Activated T-cell treated with anti-CD3 and anti-CD28 coated beads, Interleukin-2, amount 50 U/mL, for 48 hours (primary cell): ENCODE results near the gene TMC3.
"Not testable (repeated sequence)": the region's sequence is repeated elsewhere in the genome, so short reads cannot be mapped to it uniquely, and the experiment has no call there.

Source experiments
- DNase-seq, 2 experiments: peaks; one replicate each; pipeline ENCODE4 v3.0.0-alpha.2; 2020

The TMC3 gene

DNA sequence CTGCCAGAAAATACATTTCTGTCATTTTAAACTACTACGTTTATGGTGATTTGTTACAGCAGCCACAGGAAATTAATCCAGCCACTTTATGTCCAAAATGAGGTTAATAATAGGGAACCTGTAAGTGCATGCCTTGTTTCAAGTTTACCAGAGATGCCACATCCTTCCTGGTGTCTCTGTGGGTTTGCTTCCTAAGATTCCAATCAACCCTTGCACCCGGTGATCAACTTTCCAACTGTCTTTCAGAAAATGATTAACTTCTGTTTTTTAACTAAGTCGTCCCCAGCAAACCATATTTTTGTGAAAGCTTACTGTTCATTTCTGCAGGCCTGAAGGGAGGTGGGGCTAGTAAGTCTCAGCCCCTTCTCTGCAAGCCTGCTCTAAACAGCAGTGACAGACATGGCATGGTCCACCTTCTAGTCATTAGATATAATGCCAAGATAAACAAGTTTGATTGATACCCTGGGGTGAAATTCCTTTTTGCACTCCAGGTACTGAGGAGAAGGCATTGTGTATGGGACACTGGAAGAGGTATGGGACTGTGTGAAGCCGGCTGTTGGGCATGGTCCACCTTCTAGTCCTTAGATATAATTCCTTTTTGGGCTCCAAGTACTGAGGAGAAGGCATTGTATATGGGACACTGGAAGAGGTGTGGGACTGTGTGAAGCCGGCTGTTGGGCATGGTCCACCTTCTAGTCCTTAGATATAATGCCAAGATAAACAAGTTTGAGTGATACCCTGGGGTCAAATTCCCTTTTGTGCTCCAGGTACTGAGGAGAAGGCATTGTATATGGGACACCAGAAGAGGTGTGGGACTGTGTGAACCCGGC lies 11.1 kb upstream of the TMC3 start:
- no peak for DNase-seq

DNA sequence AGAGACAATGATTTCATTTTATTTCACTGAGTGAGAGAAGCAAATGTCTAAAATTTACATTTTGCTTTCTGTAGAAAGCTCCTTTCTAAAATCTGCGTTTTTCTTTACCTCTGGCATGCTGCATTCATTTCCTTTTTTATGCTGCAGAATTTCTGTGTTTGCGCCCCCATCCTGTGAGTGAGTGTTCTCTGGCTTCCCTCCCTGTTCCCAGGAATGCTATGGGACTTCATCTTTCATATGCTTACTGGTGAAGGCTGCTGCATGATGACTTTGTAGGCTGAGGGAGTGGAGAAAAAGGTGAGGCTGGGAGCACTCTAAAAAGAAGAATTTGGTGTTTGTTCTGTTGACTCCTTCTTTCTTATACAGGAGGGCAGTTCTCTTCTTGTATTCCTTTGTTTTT lies 7.7 kb upstream of the TMC3 start:
- DNase-seq, result no peak

DNA sequence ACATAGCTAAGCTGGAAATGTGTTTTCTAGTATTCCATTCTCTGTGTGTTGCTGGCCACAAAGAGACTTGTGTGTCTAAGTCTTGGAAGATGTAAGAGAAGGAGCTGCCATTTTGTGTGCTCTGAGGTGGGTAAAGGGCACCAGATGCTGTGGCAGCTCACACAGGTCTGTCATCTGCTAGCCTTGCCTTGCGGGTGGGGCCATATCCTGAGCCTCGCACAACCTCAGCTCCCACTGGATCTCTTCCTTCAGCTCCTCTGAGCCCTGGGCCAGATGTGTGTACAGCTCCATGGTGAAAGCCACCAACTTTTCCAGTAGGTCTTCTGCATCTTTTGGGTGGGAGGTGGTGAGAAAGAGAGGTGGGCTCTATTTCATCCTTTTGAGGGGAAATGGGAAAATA lies 6.7 kb upstream of the TMC3 start:
- no peak for DNase-seq

DNA sequence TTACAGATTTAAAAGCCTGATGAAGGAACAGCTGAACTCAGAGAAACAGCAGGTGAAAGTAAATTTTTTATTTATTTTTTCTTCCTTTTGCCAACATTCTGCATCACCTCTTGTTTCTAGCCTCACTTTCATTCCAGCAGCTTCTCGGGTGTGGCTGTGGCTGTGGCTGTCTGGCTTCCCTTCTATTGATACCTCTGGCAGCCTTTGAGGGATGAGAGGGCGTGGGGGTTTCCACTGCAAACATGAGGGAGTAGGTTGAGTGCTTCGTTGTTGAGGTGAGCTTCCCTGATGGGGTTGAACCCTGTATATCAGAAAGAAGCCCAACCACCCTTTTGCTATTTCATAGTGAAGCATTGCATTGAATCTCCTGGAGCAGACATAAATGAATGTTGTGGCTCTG lies 6.2 kb upstream of the TMC3 start:
- no peak for DNase-seq

DNA sequence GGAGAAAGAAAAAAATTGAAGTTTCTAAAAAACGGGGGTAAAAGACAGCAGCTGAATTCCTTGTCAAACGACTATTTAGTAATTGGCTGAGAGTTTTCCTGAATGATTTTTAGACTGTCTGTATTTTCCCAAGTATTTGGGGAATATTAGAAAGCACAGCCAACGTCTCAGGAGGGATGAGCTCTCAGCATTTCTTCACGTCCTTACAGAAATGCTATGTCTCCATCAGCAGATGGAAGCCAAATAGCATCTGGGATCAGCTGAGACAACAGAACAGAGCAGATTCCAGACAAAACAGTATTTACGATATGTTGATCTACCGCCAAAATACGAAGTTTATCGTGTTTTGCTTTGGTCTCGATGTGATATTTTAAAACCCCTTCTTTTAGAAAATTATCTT lies 5.3 kb upstream of the TMC3 start:
- no peak for DNase-seq

DNA sequence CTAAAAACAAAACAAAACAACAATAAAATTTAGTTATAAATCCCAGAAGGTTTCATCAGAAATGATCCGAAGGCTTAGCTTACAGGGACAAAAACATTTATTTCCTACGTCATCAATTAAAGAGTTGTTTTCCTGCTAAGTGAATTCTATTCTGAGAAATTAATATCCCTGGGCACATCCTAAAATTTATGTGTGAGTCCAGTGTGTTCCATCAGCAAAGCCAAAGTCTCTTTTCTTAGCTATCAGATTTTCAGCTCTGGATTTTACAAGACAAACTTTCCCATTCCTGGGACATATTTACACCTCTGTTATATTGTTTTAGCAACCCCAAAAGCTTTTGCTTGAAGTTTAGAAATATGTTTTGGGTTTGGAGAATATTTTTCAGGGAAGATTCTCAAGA lies 4.4 kb upstream of the TMC3 start:
- DNase-seq, result no peak

DNA sequence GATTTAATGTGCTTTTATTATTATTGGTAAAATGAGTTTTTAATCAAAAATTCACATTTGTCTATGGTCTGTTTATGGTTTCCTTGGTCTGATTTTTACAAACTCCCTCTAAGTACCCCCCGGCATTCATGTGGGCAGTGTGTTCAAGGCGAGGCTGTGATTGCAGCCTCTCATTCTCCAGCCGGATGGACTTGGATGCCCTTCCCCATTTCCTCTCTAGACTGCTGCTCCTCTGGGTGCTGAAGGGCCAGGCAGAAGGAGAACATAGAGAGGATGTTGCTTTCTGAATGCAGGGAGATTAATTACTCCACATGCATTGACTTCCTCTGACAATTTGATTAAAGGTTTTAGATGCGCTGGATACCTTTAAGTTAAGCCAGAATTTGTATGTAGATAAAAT lies 3.9 kb upstream of the TMC3 start:
- no peak for DNase-seq

DNA sequence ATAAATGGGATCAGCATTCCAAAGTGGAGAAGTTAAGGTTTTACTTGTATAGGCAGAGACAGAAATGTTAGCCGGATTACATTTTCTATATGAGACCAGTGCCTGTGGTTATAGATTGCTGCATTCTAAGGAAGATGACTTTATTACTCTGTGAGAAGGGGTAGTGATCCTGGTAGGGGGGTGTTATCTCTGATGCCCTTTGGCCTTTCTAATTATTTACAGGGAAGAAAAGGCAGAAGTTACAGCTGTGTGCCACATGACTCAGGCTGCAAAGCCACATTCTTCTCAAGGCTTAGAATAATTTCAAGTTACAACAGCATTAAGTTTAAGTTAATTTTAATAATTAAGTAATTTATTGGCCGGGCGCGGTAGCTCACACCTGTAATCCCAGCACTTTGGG lies 2.2 kb upstream of the TMC3 start:
- no peak for DNase-seq

DNA sequence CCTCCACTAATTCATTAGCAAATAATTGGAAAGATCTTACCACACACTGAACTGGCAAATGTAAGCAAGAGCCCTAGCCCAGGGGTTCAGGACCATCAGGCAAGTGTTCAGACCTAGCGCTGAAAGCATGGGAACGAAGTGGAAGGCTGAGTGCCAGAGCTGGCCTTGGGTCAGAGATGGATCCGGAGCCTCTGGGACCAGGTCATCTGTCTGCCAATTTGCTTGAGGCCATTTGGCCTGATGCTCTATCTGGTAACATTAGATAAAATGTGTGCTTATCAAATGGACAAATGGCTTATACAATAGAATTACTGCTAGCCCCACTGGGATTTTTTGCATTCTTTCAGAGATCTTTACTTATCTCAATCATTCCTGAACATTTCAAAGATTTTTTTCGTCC lies 1.4 kb upstream of the TMC3 start:
- no peak for DNase-seq

DNA sequence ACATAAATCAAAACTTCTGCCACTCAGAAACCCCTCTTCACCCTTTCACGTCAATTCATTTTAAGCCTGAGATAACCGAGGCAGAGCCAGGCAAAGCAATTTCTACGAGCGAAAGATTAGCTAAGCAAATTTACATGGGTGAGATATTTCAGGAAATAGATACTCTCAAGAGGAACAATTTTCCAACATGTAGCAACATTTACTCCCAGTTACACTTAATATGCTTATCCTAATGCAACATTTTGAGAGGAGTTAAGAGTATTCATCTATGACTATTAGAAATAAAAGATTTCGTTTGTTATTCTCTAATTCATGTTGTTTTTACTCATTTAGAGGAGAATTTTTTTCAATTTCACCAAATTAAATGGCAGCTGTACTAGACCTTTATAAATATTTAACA lies 837 bp downstream of the TMC3 start:
- DNase-seq, result no peak

DNA sequence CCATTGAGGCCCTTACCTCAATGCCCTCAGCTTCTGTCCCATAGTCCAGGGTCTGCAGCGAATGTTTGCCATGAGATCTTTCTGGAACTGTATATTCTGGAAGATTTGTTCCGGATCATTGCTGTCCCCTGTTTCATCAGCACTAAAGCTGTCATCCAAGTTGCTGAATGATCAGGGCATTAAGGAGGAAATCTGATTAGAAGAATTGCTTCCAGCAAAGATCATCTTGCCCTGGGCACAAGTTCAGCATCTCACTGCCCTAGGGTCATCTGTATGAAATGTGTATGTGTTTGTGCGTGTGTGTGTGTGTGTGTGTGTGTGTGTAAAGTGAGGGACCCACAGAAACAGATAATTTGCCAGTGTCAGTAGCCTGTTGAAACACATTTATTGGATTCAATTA lies 1.4 kb downstream of the TMC3 start:
- no peak for DNase-seq

DNA sequence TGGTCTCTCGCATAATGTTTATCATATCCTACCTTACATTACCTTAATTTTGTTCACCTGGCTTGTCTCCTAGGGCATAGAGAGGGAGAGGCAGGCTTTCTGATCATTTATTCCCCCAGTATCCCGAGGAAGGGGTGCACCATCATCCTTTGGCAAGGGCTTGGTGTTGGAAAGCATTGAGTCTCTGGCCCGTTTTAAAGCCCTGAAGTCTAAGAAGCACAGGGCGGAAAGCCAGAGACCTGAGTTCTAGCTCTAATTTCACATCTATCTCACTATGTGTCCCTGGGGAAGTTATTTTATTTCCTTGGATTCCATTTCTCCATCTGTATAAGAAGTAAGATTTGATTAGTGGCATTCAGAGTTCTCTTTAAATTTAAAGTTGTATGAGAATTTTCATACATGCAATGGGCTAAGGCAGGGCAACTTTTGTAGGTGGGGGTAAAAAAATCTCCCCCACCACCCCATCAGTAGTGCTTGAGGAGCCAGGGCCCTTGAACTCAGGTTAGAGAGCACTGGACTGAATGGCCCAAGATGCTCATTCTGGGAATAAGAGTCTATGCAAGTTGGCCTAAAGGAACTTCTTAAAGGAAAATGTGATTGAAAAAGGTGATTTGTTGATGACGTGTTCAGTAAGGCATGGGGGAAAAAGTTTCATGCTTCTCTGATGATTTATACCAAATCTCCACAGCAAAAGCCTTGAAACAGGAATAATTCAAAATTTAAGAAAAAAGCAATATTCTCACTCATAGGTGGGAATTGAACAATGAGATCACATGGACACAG lies 10.1 kb downstream of the TMC3 start:
- no peak for DNase-seq

DNA sequence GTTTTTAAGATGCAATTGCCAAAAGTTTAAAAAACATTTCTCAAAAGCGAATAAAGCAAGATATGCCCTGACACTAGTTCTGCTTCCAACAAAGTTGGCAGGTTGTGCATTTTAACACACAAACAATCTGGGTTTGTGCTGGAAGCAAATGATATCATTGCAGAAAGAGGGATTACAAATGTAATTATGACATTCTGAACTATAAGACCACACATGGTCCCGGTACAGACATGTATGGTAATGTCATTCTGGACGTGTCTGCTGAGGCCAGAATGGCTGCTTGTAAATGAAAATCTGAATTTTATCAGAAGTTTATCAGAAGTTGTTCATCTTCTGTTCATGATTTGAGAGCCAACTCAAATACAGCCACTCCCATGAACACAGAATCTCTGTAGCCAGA lies 10.7 kb downstream of the TMC3 start:
- no peak for DNase-seq

DNA sequence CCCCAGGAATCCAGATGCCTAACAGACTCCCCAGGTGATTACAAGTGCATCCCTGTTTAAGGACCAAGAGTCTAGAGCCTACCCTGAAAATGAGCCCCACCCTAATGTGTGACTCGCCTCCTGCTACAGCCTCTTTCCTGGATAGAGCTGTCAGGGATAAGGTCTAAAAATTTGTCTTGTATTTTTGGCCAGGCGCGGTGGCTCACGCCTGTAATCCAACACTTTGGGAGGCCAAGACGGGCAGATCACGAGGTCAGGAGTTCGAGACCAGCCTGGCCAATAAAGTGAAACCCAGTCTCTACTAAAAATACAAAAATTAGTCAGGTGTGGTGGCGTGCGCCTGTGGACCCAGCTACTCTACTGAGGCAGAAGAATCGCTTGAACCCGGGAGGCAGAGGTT lies 11.2 kb downstream of the TMC3 start:
- DNase-seq, result no peak

DNA sequence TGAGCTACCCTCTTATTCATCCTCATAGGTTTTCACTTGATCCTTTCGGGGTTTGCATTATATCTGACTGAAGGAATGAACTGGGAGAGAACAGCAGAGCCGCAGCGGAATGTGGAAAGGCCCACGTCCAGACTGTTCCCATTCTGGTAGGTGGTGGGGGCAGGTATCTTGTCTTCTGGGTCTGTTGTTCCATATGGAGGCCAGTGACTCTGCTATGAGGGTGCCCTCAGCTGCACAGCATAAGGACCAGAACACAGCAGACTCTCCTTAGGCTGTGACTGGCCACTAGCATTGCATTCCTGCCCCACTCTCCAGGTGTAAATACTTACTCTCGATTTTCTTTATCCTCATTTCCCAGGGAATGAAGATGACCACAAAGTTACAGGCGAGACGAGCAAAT lies 12.1 kb downstream of the TMC3 start:
- no peak for DNase-seq

DNA sequence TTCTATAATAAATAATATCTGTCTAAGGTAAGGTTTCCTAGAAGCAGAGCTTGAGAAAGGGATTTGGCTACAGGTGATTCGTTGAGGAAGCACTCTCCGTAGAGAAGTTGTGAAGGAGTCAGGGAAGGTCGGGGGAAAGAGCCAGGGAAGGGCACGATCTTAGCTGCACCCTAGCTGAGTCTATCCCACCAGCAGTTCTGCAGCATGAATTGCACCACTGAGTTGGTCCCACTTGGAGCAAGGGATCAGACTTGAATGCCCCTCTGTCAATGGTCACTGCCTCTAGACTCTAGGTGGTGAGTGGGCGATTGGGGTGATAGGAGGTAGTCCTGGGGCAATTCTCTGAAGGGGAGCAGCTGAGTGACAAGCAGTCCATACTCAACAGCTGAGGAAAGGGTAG lies 13.5 kb downstream of the TMC3 start:
- no peak for DNase-seq

DNA sequence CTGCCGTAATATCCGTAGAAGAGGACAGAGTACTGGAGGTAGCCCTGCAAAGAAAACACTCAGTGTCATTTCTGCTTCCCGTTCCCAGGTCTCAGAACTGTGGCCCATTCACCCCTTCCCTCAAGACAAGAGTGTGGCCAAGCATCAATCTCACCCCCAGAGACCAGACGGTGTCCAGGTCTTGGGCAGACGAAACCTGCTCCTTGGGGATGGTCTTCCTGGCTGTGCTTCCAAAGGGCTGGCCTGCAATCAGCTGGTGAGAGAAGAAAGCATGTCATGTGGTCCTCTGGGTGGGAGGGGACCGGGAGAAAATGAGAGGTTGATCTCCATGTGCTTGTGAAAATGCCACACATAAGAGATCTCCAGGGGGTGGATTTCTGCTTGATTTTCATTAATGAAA lies 15.8 kb downstream of the TMC3 start:
- no peak for DNase-seq

DNA sequence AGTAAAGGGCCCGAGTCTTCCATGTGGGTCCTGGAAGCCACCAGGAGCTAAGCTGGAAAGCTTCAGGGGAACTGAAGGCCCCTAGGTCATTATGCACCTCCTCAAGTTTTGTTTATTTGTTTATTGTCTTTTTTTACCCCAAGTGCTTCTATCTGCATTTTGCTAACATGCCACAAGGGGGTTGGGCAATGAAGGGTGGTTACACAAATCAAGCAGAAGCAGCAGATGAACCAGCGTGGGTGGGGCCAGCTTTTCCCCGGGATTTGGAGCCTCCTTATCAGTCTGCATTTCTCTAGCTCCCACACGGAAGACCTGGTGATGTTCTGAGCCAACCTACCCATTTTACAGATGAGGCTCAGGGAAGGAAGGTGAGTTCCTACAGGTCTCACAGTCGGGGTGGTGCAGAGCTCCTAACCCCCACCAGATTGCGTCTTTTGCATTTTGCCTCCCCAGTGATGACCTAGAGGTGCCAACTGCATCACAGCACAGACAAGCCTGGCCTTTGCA lies 16.8 kb downstream of the TMC3 start:
- DNase-seq, result no peak

DNA sequence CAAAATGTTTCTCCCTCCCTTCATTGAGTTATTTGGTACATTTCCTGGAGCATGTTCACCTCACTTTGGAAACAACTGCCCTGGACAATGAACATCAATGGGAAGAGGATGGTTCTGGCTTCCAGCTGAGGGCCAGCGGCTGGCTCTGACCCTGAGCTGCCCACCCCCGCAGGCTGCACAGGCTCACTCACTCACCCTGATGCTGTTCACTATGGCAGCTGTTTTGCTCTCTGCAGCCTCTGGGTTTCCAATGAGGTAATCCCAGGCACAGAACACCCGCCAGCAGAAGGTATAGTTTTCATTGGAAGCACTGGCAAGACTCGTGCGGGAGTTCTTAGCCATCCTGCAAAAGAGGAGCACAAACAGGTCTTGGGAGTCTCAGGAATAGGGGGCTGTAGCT lies 17.8 kb downstream of the TMC3 start:
- DNase-seq, result no peak

DNA sequence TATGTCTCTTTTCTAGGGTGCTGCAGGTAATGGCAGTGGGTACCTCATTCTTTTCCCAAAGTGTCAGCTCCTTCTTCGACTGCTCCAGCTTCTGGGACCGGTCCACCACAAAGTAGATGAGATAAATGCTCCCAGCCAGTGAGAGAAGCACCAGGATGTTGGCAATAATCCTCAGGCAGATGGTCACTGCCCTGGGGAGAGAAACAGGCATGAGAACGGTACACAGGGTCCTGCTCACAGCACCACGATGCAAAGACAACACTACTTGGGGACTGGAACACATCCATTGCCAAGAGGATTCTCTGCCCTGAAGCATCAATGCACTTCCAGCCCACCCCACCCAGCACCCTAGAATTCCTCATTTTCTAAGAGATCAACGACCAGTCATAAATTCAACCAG lies 22.4 kb downstream of the TMC3 start:
- DNase-seq, result no peak

DNA sequence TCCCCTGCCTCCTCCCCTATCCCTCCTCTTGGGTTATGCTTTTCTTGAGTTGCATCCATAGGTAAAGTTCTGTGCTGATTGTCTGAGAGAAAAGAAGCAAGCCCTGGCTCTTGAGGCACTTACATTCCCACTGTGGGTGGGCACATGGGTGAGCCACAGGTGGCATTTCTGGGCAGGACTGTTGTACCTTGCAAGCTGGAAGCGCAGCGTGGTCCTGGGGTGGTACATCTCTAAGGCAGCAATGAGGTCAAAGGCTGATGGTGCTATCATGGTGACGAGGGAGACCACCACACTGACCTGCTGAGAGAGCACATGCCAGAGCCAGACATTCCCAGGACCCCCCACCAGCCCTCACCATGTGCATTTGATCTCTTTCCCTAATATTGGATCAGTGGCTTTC lies 24.7 kb downstream of the TMC3 start:
- DNase-seq, result no peak

DNA sequence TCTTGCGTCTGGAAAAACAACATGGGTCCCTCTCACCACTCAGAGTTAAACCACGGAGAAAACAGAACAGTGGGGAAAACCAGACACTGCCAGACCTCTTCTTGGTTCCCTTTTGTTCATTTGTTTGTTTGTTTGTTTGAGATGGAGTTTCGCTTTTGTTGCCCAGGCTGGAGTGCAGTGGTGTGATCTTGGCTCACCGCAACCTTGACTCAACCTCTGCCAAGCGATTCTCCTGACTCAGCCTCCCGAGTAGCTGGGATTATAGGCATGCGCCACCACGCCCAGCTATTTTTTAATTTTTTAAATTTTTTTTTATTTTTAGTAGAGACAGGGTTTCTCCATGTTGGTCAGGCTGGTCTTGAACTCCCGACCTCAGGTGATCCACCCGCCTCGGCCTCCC lies 25.3 kb downstream of the TMC3 start:
- DNase-seq, result not testable (repeated sequence)

DNA sequence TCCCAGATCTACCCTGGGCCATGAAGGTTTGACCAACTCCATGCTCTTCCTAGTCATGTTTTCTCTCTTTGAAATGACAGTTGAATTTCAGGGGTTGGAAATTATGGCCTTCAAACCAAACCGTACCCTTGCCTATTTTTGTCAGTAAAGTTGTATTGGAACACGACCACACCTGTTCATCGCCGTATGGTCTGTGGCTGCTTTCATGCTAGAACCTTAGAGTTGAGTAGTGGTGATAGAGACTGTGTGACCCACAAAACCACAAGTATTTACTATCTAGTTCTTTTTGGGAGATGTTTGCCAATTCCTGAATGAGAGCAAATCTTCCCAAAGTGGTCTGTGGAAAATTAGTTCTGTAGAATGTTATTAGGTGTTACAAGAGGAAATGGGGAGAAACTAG lies 26.1 kb downstream of the TMC3 start:
- DNase-seq, result no peak

DNA sequence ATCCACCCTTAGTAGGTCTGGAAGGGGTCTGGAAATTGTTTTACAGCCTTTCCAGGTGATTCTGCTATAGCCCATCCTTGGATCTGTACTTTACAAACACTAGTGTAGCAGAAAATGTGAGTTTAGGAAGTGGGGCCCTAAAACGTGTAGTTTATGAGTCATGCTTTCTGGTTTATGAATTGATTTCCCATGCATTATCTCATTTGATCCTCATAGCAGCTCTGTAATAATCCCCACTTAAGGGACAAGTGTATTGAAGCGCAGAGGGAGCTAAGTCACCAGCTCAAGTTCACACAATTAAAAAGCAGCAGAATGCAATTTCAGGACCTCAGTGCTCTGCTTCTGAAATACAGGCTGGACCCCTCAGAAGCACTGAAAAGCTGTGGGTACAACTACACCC lies 27.4 kb downstream of the TMC3 start:
- DNase-seq, result no peak

DNA sequence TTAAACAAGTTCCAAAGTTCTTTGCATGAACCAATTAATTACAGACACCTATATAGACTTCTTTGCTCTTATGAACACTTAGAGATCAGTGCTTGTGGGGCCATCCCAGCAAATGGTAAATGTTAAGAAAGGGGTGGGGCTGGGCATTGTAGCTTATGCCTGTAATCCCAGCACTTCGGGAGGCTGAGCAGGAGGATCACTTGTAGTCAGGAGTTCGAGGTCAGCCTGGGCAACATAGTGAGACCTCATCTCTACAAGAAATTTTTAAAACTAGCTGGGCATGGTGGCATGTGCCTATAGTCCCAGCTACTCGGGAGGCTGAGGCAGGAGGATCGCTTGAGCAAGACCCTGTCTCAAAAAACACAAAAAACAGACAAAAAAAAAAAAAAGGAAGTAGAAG lies 30.6 kb downstream of the TMC3 start:
- no peak for DNase-seq
